ENCODE results near the gene STX1B.

Gene STX1B

GRCh38 chr16:30965436-30965835 is 45.0 kb downstream of the STX1B start:
- in situ Hi-C loops (cut with HindIII; ENCODE audit: low pct_ligation_motif_present, low sequenced_read_pairs) = no loop called here
- no peak for DNase-seq
- Histone ChIP-seq H3K4me3 (ENCODE audit: low read depth, low read length) (no peak overlapping the region), H3K27ac (no peak overlapping the region), H3K36me3 (replicated peaks) (peaks cover 64% of the 10 kb centered on the region), H3K27me3 (replicated peaks) (no peaks in the 10 kb centered on the region)
- no peak for TF ChIP-seq CTCF (IDR thresholded peaks at IDR 0.05; ENCODE audit: low read depth, low read length, missing control alignments)

- in situ Hi-C loops (cut with HindIII; ENCODE audit: low pct_ligation_motif_present, low sequenced_read_pairs) = no loop called here
- H3K27ac ChIP-seq = no peak overlapping the region
- H3K36me3 ChIP-seq (replicated peaks) = peaks cover 65% of the 10 kb centered on the region
- no peaks in the 10 kb centered on the region for H3K27me3 ChIP-seq (replicated peaks)
- DNase-seq = no peak
- TF ChIP-seq CTCF (IDR thresholded peaks at IDR 0.05; ENCODE audit: low read depth, low read length, missing control alignments) = no peak
- H3K4me3 ChIP-seq (ENCODE audit: low read depth, low read length) = no peak overlapping the region
These were observed 45.7 kb downstream of the STX1B start for GRCh38 chr16:30964574-30965226.

GRCh38 chr16:30963925-30964511 is 46.4 kb downstream of the STX1B start:
- DNase-seq = no peak
- in situ Hi-C loops (cut with HindIII; ENCODE audit: low pct_ligation_motif_present, low sequenced_read_pairs) = no loop called here
- H3K27me3 ChIP-seq (replicated peaks) = no peaks in the 10 kb centered on the region
- no peak for TF ChIP-seq CTCF (IDR thresholded peaks at IDR 0.05; ENCODE audit: low read depth, low read length, missing control alignments)
- H3K4me3 ChIP-seq (ENCODE audit: low read depth, low read length) = no peak overlapping the region
- H3K36me3 ChIP-seq (replicated peaks) = peaks cover 63% of the 10 kb centered on the region
- no peak overlapping the region for H3K27ac ChIP-seq

GRCh38 chr16:30961384-30961783 is 49.1 kb downstream of the STX1B start:
- DNase-seq = no peak
- in situ Hi-C loops (cut with HindIII; ENCODE audit: low pct_ligation_motif_present, low sequenced_read_pairs) = no loop called here
- no peak for TF ChIP-seq CTCF (IDR thresholded peaks at IDR 0.05; ENCODE audit: low read depth, low read length, missing control alignments)
- Histone ChIP-seq H3K4me3 (ENCODE audit: low read depth, low read length) (no peak overlapping the region), H3K36me3 (replicated peaks) (peaks cover 53% of the 10 kb centered on the region), H3K27ac (no peak overlapping the region), H3K27me3 (replicated peaks) (no peaks in the 10 kb centered on the region)

GRCh38 chr16:30958175-30959079 is 52.0 kb downstream of the STX1B start:
- no peak for DNase-seq
- in situ Hi-C loops (cut with HindIII; ENCODE audit: low pct_ligation_motif_present, low sequenced_read_pairs) = no loop called here
- TF ChIP-seq CTCF (IDR thresholded peaks at IDR 0.05; ENCODE audit: low read depth, low read length, missing control alignments) = no peak
- peaks cover 34% of the 10 kb centered on the region for H3K36me3 ChIP-seq (replicated peaks)
- H3K27ac ChIP-seq = peak overlapping the region; percentile 99
- H3K27me3 ChIP-seq (replicated peaks) = no peaks in the 10 kb centered on the region
- H3K4me3 ChIP-seq (ENCODE audit: low read depth, low read length) = peak overlapping the region; percentile 88

All from brain microvascular endothelial cell (primary cell).